PFSK-1 (cell line): ENCODE measurements around the gene RNF41.

Source experiments
- FOXP2 ChIP-seq: optimal IDR thresholded peaks from 2 replicates; pipeline ENCODE3; 2011; ENCODE audit warnings: borderline replicate concordance, control low read depth, inconsistent platforms; ENCODE audit not compliant: insufficient read depth; ENCODE audit errors: extremely low read length, extremely low read depth
- POLR2AphosphoS5 ChIP-seq: IDR thresholded peaks from 2 replicates; pipeline ENCODE4 v1.6.1; 2012; ENCODE audit warnings: low read depth, mild to moderate bottlenecking, control low read depth, low read length, moderate library complexity
- SIN3A ChIP-seq: IDR thresholded peaks from 2 replicates; pipeline ENCODE4 v1.6.1; 2012; ENCODE audit warnings: mild to moderate bottlenecking, low read length, moderate library complexity, borderline replicate concordance; ENCODE audit not compliant: insufficient read depth
- TAF1 ChIP-seq: IDR thresholded peaks from 2 replicates; pipeline ENCODE4 v1.6.1; 2012; ENCODE audit warnings: low read length, control low read depth, borderline replicate concordance; ENCODE audit not compliant: insufficient read depth
- TF ChIP-seq, protein P1 (sequence below), 2 experiments: IDR thresholded peaks; 2 replicates each; pipeline versions ENCODE4 v1.6.1 to v1.8.0; 2011 to 2012; ENCODE audit warnings: low read depth in 2 of 2, low read length in 2 of 2, control low read depth in 1 of 2, inconsistent platforms in 1 of 2, mild to moderate bottlenecking in 1 of 2, moderate library complexity in 1 of 2; ENCODE audit not compliant: insufficient read depth in 1 of 2

Gene RNF41

DNA sequence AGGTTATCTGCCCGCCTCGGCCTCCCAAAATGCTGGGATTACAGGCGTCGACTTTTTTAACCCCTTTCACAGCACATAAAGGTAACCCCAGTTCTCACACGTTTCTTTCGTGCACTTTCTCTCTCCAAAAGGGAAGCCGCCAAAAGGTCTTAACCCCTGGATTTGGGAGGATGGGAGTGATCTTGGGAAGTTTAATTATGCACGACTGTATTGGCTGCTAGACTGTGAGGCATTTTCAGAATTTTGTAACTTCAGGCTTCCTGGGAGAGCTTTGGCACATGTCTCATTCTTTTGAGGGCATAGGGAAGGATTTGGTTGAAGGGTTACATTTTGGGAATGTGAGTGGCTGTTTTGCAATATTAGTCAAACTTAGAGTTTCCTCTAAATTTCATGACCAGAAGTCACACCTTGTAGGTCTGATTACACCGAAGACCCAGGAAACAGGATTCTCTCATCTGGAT is 31.0 kb downstream of the RNF41 start:
- TF ChIP-seq TAF1 (no peak), FOXP2 (no peak), POLR2AphosphoS5 (no peak), SIN3A (no peak)
- TF ChIP-seq, protein P1, sequence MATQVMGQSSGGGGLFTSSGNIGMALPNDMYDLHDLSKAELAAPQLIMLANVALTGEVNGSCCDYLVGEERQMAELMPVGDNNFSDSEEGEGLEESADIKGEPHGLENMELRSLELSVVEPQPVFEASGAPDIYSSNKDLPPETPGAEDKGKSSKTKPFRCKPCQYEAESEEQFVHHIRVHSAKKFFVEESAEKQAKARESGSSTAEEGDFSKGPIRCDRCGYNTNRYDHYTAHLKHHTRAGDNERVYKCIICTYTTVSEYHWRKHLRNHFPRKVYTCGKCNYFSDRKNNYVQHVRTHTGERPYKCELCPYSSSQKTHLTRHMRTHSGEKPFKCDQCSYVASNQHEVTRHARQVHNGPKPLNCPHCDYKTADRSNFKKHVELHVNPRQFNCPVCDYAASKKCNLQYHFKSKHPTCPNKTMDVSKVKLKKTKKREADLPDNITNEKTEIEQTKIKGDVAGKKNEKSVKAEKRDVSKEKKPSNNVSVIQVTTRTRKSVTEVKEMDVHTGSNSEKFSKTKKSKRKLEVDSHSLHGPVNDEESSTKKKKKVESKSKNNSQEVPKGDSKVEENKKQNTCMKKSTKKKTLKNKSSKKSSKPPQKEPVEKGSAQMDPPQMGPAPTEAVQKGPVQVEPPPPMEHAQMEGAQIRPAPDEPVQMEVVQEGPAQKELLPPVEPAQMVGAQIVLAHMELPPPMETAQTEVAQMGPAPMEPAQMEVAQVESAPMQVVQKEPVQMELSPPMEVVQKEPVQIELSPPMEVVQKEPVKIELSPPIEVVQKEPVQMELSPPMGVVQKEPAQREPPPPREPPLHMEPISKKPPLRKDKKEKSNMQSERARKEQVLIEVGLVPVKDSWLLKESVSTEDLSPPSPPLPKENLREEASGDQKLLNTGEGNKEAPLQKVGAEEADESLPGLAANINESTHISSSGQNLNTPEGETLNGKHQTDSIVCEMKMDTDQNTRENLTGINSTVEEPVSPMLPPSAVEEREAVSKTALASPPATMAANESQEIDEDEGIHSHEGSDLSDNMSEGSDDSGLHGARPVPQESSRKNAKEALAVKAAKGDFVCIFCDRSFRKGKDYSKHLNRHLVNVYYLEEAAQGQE (IDR thresholded peaks at IDR 0.05; ENCODE audit: insufficient read depth in 1 of 2, low read depth in 2 of 2, low read length in 2 of 2): no peak

- TF ChIP-seq FOXP2: no peak
- TF ChIP-seq TAF1: no peak
- 0 out of 2 replicates have a peak, but pooled peaks have one; percentile 22 for TF ChIP-seq POLR2AphosphoS5
- TF ChIP-seq SIN3A: 0 out of 2 replicates have a peak, but pooled peaks have one; percentile 23
- TF ChIP-seq, protein P1 (IDR thresholded peaks at IDR 0.05; ENCODE audit: insufficient read depth in 1 of 2, low read depth in 2 of 2, low read length in 2 of 2): peak; percentile 19 to 28; a peak in 2 of 4 replicates
Observed at GRCh38 chr12:56189918-56190694, 31.6 kb downstream of the RNF41 start.

DNA sequence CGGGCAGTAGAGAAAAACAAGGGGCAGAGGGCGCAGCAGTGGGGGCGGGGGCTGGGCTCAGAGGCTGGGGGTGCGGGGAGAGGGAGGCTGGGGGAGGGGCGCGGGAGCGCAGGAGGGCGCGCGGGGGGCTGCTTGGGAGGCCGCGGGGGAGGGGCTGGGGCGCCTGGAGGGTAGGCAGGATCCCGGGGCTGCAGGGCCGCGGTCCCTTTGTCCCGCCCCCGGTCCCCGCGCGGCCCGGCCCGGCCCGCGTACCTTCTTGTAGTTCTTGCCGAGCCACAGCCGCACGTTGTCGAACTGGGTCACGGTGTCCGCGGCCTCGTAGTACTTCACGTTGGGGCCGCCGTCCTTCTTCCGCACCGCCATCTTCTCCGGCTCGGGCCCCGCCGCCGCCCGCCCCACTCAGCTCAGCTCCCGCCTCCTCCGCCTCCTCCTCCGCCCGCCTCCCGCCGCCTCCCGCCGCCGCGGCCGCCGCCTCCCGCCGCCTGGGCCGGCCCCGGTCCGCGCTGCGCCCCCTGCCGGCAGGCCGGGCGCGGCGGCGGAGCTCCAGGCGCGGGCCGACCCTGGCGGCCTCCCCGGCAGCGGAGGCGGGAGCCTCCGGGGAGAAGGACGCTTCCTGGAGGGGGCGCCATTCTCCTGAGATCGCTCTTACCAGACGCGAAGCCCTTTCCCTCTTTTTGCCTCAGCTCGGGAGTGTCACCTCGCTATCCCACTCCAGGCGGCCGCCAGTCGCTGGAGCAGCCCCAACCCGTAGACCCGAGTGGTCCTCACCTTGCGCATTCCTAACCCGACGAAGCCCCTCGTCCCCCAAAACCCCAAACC is 32.4 kb downstream of the RNF41 start, which contains the start of gene SMARCC2:
Gene SMARCC2, minus strand, starts transcription at position 385 of the 819 bp plus-strand sequence. Its CDS starts 22 bp downstream, at position 363.
- TF ChIP-seq FOXP2 (peak; percentile 70), POLR2AphosphoS5 (peak; percentile 49), SIN3A (no peak), TAF1 (peak; percentile 66; the same call in 1 of the 2 replicates)
- TF ChIP-seq, protein P1 (IDR thresholded peaks at IDR 0.05; ENCODE audit: insufficient read depth in 1 of 2, low read depth in 2 of 2, low read length in 2 of 2): peak in 1 of 2 experiments; percentile 72; a peak in 2 of 4 replicates

GRCh38 chr12:56188778-56189098 is 33.0 kb downstream of the RNF41 start:
- TF ChIP-seq TAF1 (no peak), FOXP2 (no peak)
- TF ChIP-seq, protein P1 (IDR thresholded peaks at IDR 0.05; ENCODE audit: insufficient read depth in 1 of 2, low read depth in 2 of 2, low read length in 2 of 2): no peak
